DMS79 (cell line): Measurements from ENCODE around the gene CCL24.
A peak's percentile ranks its signal among the peaks of the same experiment; 100 is the strongest.
"Not testable (repeated sequence)": the region's sequence is repeated elsewhere in the genome, so short reads cannot be mapped to it uniquely, and the experiment has no call there.

ENCODE experiments used
- DNase-seq: peaks from one replicate; lab custom pipeline; 2025; lab: John Stamatoyannopoulos, UW

CCL24 gene

GRCh38 chr7:75780647-75781273 lies 32.8 kb downstream of the CCL24 start:
- not testable (repeated sequence) for DNase-seq

- DNase-seq, result not testable (repeated sequence)
Observed at GRCh38 chr7:75779516-75779915, 34.1 kb downstream of the CCL24 start.

- not testable (repeated sequence) for DNase-seq
Observed at GRCh38 chr7:75779035-75779434, 34.6 kb downstream of the CCL24 start.

- no peak for DNase-seq
Observed at GRCh38 chr7:75776295-75776971, 37.2 kb downstream of the CCL24 start.

GRCh38 chr7:75773958-75774357 lies 39.6 kb downstream of the CCL24 start:
- not testable (repeated sequence) for DNase-seq

- DNase-seq, result no peak
Observed at GRCh38 chr7:75772081-75773077, 41.2 kb downstream of the CCL24 start, which contains the start of gene CCL26. Gene CCL26, minus strand, starts transcription at chr7:75772211. Its CDS starts 35 bp downstream, at chr7:75772176.

- DNase-seq, result no peak
Observed at GRCh38 chr7:75771224-75771623, 42.4 kb downstream of the CCL24 start.

GRCh38 chr7:75762350-75762917 lies 51.2 kb downstream of the CCL24 start:
- DNase-seq, result peak; percentile 48

GRCh38 chr7:75761801-75762200 lies 51.8 kb downstream of the CCL24 start:
- not testable (repeated sequence) for DNase-seq
